ENCODE measurements around the gene TRIP12.
"Not testable (repeated sequence)": the region's sequence is repeated elsewhere in the genome, so short reads cannot be mapped to it uniquely, and the experiment has no call there.

GRCh38 chr2:229786289-229786688, 135.5 kb downstream of the TRIP12 start:
- TF ChIP-seq CTCF (IDR thresholded peaks at IDR 0.05); POLR2A (IDR thresholded peaks at IDR 0.05; ENCODE audit: low read depth); EP300 (IDR thresholded peaks at IDR 0.05); POLR2AphosphoS5 (IDR thresholded peaks at IDR 0.05): not testable (repeated sequence)

Data from esophagus muscularis mucosa (tissue), 4 donors.